GM12878 (cell line): ENCODE data around the gene PKMYT1. TPM values are rescaled to one million over a fixed set of nuclear protein-coding genes. Genes with fewer than 3 reads are reported as not detected.

ENCODE experiments used
- ATAC-seq: fragments of 200-7000 bp; cut with Tn5 transposase; 3 replicates; pipeline ENCODE4 v1.9.1; 2020; ENCODE audit warnings: mild to moderate bottlenecking, moderate library complexity
- BruUV-seq: library from RNA; stranded (reverse); fragments of 400-500 nt; replicated peaks from 2 replicates; lab custom pipeline; 2021; lab: Mats Ljungman, UMichigan
- CTCF ChIA-PET: fragments of 300-600 bp; sonication (Branson Sonifier 250); formaldehyde crosslinking; extraction: SDS; loops from one replicate; lab custom pipeline; 2021; ENCODE audit warnings: inconsistent platforms; lab: Yijun Ruan, JAX
- POLR2A ChIA-PET: fragments of 350-600 bp; formaldehyde crosslinking; extraction: SDS; loops from one replicate; lab custom pipeline; 2021; ENCODE audit warnings: inconsistent platforms; lab: Charles Lee
- RAD21 ChIA-PET: fragments of 300-600 bp; sonication (Branson Sonifier 250); formaldehyde crosslinking; loops from one replicate; lab custom pipeline; 2023; ENCODE audit warnings: antibody characterized with exemption; ENCODE audit not compliant: unreplicated experiment; lab: Charles Lee
- SMC1A ChIA-PET: fragments of 300-600 bp; sonication (Branson Sonifier 250); formaldehyde crosslinking; loops from one replicate; lab custom pipeline; 2023; ENCODE audit not compliant: unreplicated experiment, uncharacterized antibody; lab: Charles Lee
- DNase-seq: peaks from one replicate; pipeline ENCODE4 v3.0.0-alpha.2; 2011; ENCODE audit warnings: low read depth, low spot score
- FAIRE-seq: peaks from 3 replicates; lab custom pipeline; 2011; peaks lifted over from hg19 to GRCh38; lab: Jason Lieb, UNC
- H2AFZ ChIP-seq: 2 replicates; pipeline ENCODE4 v1.6.0; 2011; ENCODE audit warnings: low read depth, low read length, control low read depth; ENCODE audit not compliant: control insufficient read depth
- H3K27ac ChIP-seq: 2 replicates; pipeline ENCODE4 v1.5.1; 2011; ENCODE audit warnings: control low read depth; ENCODE audit not compliant: control insufficient read depth, insufficient read depth
- H3K27me3 ChIP-seq, 2 experiments: replicated peaks in 1 of 2; 2 replicates each; pipeline versions ENCODE4 v1.6.0 to v1.6.1; 2011; ENCODE audit warnings: low read length in 1 of 2; ENCODE audit not compliant: control insufficient read depth in 2 of 2, insufficient read depth in 2 of 2
- H3K36me3 ChIP-seq, 2 experiments: 2 replicates each; pipeline ENCODE4 v1.5.1; 2011; ENCODE audit warnings: low read length in 1 of 2; ENCODE audit not compliant: control insufficient read depth in 2 of 2, insufficient read depth in 2 of 2
- H3K4me1 ChIP-seq: 2 replicates; pipeline ENCODE4 v1.6.1; 2011; ENCODE audit warnings: mild to moderate bottlenecking, low read length, moderate library complexity, mixed read lengths; ENCODE audit not compliant: control insufficient read depth, insufficient read depth
- H3K4me2 ChIP-seq: 2 replicates; pipeline ENCODE4 v1.6.0; 2011; ENCODE audit warnings: control low read depth; ENCODE audit not compliant: control insufficient read depth, insufficient read depth
- H3K4me3 ChIP-seq: fragments of 200-600 bp; sonication (generic); 2 replicates; pipeline ENCODE4 v1.5.1; 2016
- H3K79me2 ChIP-seq: 2 replicates; pipeline ENCODE4 v1.6.0; 2011; ENCODE audit warnings: low read length; ENCODE audit not compliant: control insufficient read depth, insufficient read depth
- H3K9ac ChIP-seq: 2 replicates; pipeline ENCODE4 v1.8.0; 2011; ENCODE audit warnings: low read length, control low read depth, mixed read lengths; ENCODE audit not compliant: control insufficient read depth, insufficient read depth
- H3K9me3 ChIP-seq: replicated peaks from 3 replicates; pipeline ENCODE4 v1.5.1; 2011; ENCODE audit warnings: mild to moderate bottlenecking, low read length; ENCODE audit not compliant: control insufficient read depth, insufficient read depth
- H4K20me1 ChIP-seq: 2 replicates; pipeline ENCODE4 v1.6.0; 2011; ENCODE audit not compliant: control insufficient read depth, insufficient read depth
- CTCF ChIP-seq, 3 experiments: IDR thresholded peaks in 2 of 3; conservative IDR thresholded peaks in 1 of 3; 2 replicates each; pipeline ENCODE4 v1.5.1; 2011; ENCODE audit warnings: low read depth in 3 of 3, low read length in 3 of 3, mild to moderate bottlenecking in 3 of 3, control low read depth in 2 of 3, moderate library complexity in 2 of 3, inconsistent platforms in 1 of 3, mixed read lengths in 1 of 3; ENCODE audit not compliant: control insufficient read depth in 2 of 3, insufficient read depth in 1 of 3; ENCODE audit errors: extremely low read depth in 1 of 3
- HCFC1 ChIP-seq: fragments of 150-350 bp; IDR thresholded peaks from 2 replicates; pipeline ENCODE4 v1.6.1; 2014; ENCODE audit warnings: low read length
- IKZF2 ChIP-seq, 2 experiments: fragments of 450-650 bp; IDR thresholded peaks; 2 replicates each; pipeline ENCODE4 v1.6.1; 2017; ENCODE audit warnings: mild to moderate bottlenecking in 2 of 2, moderate library complexity in 2 of 2
- KLF5 ChIP-seq: fragments of 450-650 bp; IDR thresholded peaks from 2 replicates; pipeline ENCODE4 v1.6.1; 2014; ENCODE audit warnings: mild to moderate bottlenecking; ENCODE audit not compliant: partially characterized antibody
- MEF2A ChIP-seq: IDR thresholded peaks from 2 replicates; pipeline ENCODE4 v1.6.1; 2011; ENCODE audit warnings: low read depth, mild to moderate bottlenecking, low read length, moderate library complexity; ENCODE audit not compliant: insufficient read depth
- NFXL1 ChIP-seq: fragments of 450-650 bp; IDR thresholded peaks from 2 replicates; pipeline ENCODE4 v1.6.1; 2017; ENCODE audit warnings: antibody characterized with exemption, mild to moderate bottlenecking, borderline replicate concordance
- PML ChIP-seq: IDR thresholded peaks from 2 replicates; pipeline ENCODE4 v1.6.1; 2012; ENCODE audit warnings: low read length, inconsistent platforms
- POLR2AphosphoS2 ChIP-seq: IDR thresholded peaks from 2 replicates; pipeline ENCODE4 v1.6.1; 2011; ENCODE audit warnings: low read depth, mild to moderate bottlenecking, low read length, improper control_type of control experiment, moderate library complexity
- PRDM15 ChIP-seq: fragments of 450-650 bp; formaldehyde crosslinking; IDR thresholded peaks from 2 replicates; pipeline ENCODE4 v1.4.0; 2020; ENCODE audit warnings: mild to moderate bottlenecking, moderate library complexity
- YY1 ChIP-seq: IDR thresholded peaks from 2 replicates; pipeline ENCODE4 v1.6.1; 2011; ENCODE audit warnings: low read depth, mild to moderate bottlenecking, low read length
- ZNF687 ChIP-seq: fragments of 450-650 bp; IDR thresholded peaks from 2 replicates; pipeline ENCODE4 v1.6.1; 2017; ENCODE audit warnings: mild to moderate bottlenecking, moderate library complexity
- ZZZ3 ChIP-seq: IDR thresholded peaks from 2 replicates; pipeline ENCODE4 v1.6.1; 2011; ENCODE audit warnings: low read depth; ENCODE audit not compliant: control insufficient read depth, insufficient read length
- WGBS: methylation state at CpG from one replicate; pipeline ENCODE4 v1.1.6; 2016; ENCODE audit warnings: low lambda C conversion rate; ENCODE audit not compliant: insufficient replicate concordance, insufficient coverage; ENCODE audit errors: missing lambda C conversion rate; 5-methylcytosine and 5-hydroxymethylcytosine counted together
- in situ Hi-C: fragments of 300-500 bp; cut with MboI; formaldehyde crosslinking; loops from 9 replicates; pipeline ENCODE4 v1.14.3; 2018; ENCODE audit warnings: mixed read lengths
- intact Hi-C: fragments of 100-400 bp; cut with micrococcal nuclease; formaldehyde crosslinking; loops from one replicate; pipeline ENCODE4 v1.14.2; 2022; ENCODE audit not compliant: unreplicated experiment
- polyA plus RNA-seq, 11 experiments: library from polyadenylated mRNA; depleted of rRNA in 4 of 11; unstranded in 6 of 11; stranded (reverse) in 5 of 11; fragments of >200 nt; fragmentation: Nextera tagmentation in 4 of 11; fragmentation: Illumina TruSeq in 1 of 11; extraction: Ambion mirVana in 4 of 11; extraction: Trizol in 1 of 11; gene quantifications; 1 replicate in 1 of 11; 2 replicates in 10 of 11; pipeline versions ENCODE4 v1.2.1 to v1.2.3, GENCODE V29; 2011 to 2016; ENCODE audit warnings: inconsistent platforms in 2 of 11, missing spikeins in 2 of 11, low read depth in 1 of 11
- total RNA-seq, 4 experiments: library from RNA; depleted of rRNA in 3 of 4; stranded (reverse); fragments of >200 nt in 3 of 4; fragmentation: Illumina TruSeq in 1 of 4; extraction: Trizol in 1 of 4; gene quantifications; 2 replicates each; pipeline versions ENCODE4 v1.2.1 to v1.2.3, GENCODE V29; 2013 to 2021

The PKMYT1 gene
- total and polyA plus RNA-seq, 10 of the 15 experiments (the other 5 are each of a cell fraction or from before 2014, with no cell fraction given), result 4.6 to 101 (median 29.9) TPM

GRCh38 chr16:2983706-2984136, 3.5 kb upstream of the PKMYT1 start:
- no TSS peak for BruUV-seq
- FAIRE-seq (peak; percentile 81), DNase-seq (no peak), ATAC-seq (peak; percentile 55)
- intact Hi-C loops, result loop anchor here (5.0 kb wide), 2 partner anchors 56 to 76 kb away; no protein-coding TSS in a partner anchor
- Histone ChIP-seq H3K9ac (no peak overlapping the region), H3K79me2 (peaks cover 11% of the 10 kb centered on the region), H4K20me1 (no peaks in the 10 kb centered on the region), H3K27me3 (no peaks in the 10 kb centered on the region), H3K27ac (no peak overlapping the region), H3K4me2 (peak overlapping the region; percentile 69), H3K36me3 (no peaks in the 10 kb centered on the region), H3K4me1 (peaks cover 7% of the 10 kb centered on the region), H3K9me3 (no peaks in the 10 kb centered on the region), H3K4me3 (peak overlapping the region; percentile 17), H2AFZ (peak overlapping the region; percentile 72)
- ChIA-PET CTCF (interaction anchor here (1.0 to 2.3 kb wide), 9 partner anchors 14 to 190 kb away, joined by 3 to 13 read pairs (median 6); partner anchors contain the start of genes KREMEN2 and PAQR4), RAD21 (interaction anchor here (1.2 kb wide), 2 partner anchors 57 to 75 kb away, joined by 3 read pairs; no protein-coding TSS in a partner anchor), POLR2A (interaction anchor here (0.7 kb wide), 1 partner anchor 38 kb away, joined by 5 read pairs; no protein-coding TSS in a partner anchor), SMC1A (interaction anchor here (1.0 to 1.5 kb wide), 3 partner anchors 14 to 146 kb away, joined by 4 to 5 read pairs (median 5); no protein-coding TSS in a partner anchor)
- WGBS, result 2% methylated on average over 37 of the region's 42 CpGs
- in situ Hi-C loops, result no loop called here
- TF ChIP-seq KLF5, result no peak
- TF ChIP-seq YY1, result 0 out of 2 replicates have a peak, but pooled peaks have one; percentile 47
- no peak for TF ChIP-seq NFXL1
- TF ChIP-seq ZZZ3, result no peak
- TF ChIP-seq POLR2AphosphoS2, result no peak
- no peak for TF ChIP-seq PML
- TF ChIP-seq MEF2A, result no peak
- peak; percentile 34 to 55; a peak in 3 of 4 replicates for TF ChIP-seq IKZF2 (IDR thresholded peaks at IDR 0.05)
- TF ChIP-seq HCFC1, result 0 out of 2 replicates have a peak, but pooled peaks have one; percentile 12
- peak; percentile 82 to 90 (median 83) for TF ChIP-seq CTCF (IDR thresholded peaks at IDR 0.05 in 2 of 3, conservative IDR thresholded peaks at IDR 0.05 in 1 of 3; ENCODE audit: control insufficient read depth in 2 of 3, extremely low read depth in 1 of 3, insufficient read depth in 1 of 3, low read depth in 3 of 3, low read length in 3 of 3)
- no peak for TF ChIP-seq PRDM15
- no peak for TF ChIP-seq ZNF687
